HG03520 (cell line): ENCODE results near the gene ANKRD2.
"Not testable (repeated sequence)": the region's sequence is repeated elsewhere in the genome, so short reads cannot be mapped to it uniquely, and the experiment has no call there.

Experiments
- ATAC-seq: cut with Tn5 transposase; IDR thresholded peaks from one replicate; pipeline ENCODE4 v1.9.1; 2021; ENCODE audit warnings: mild to moderate bottlenecking, moderate library complexity; ENCODE audit not compliant: unreplicated experiment

The ANKRD2 gene

GRCh38 chr10:97546456-97547270 is 25.9 kb upstream of the ANKRD2 start:
- ATAC-seq = no peak

- ATAC-seq = no peak
Observed at GRCh38 chr10:97547271-97547600, 25.3 kb upstream of the ANKRD2 start.

- ATAC-seq = no peak
Observed at GRCh38 chr10:97547962-97548361, 24.6 kb upstream of the ANKRD2 start.

GRCh38 chr10:97548828-97549455 is 23.6 kb upstream of the ANKRD2 start:
- ATAC-seq = no peak

- ATAC-seq = no peak
Observed at GRCh38 chr10:97549587-97550322, 22.8 kb upstream of the ANKRD2 start.

- no peak for ATAC-seq
Observed at GRCh38 chr10:97550336-97551149, 22.0 kb upstream of the ANKRD2 start.

GRCh38 chr10:97551271-97551670 is 21.3 kb upstream of the ANKRD2 start:
- ATAC-seq = no peak

GRCh38 chr10:97553575-97554031 is 19.0 kb upstream of the ANKRD2 start:
- no peak for ATAC-seq

- not testable (repeated sequence) for ATAC-seq
Observed at GRCh38 chr10:97554336-97554735, 18.2 kb upstream of the ANKRD2 start.

- not testable (repeated sequence) for ATAC-seq
Observed at GRCh38 chr10:97555541-97555940, 17.0 kb upstream of the ANKRD2 start.

- not testable (repeated sequence) for ATAC-seq
Observed at GRCh38 chr10:97560731-97561381, 11.7 kb upstream of the ANKRD2 start.

- ATAC-seq = not testable (repeated sequence)
Observed at GRCh38 chr10:97561386-97562077, 11.0 kb upstream of the ANKRD2 start.

- not testable (repeated sequence) for ATAC-seq
Observed at GRCh38 chr10:97562329-97562728, 10.2 kb upstream of the ANKRD2 start.

- no peak for ATAC-seq
Observed at GRCh38 chr10:97563337-97563736, 9.2 kb upstream of the ANKRD2 start.

- no peak for ATAC-seq
Observed at GRCh38 chr10:97564776-97565175, 7.8 kb upstream of the ANKRD2 start.

- ATAC-seq = no peak
Observed at GRCh38 chr10:97566336-97566996, 6.1 kb upstream of the ANKRD2 start.

- no peak for ATAC-seq
Observed at GRCh38 chr10:97567891-97568290, 4.7 kb upstream of the ANKRD2 start.

- no peak for ATAC-seq
Observed at GRCh38 chr10:97570146-97570788, 2.3 kb upstream of the ANKRD2 start.
